Activated T-cell treated with anti-CD3 and anti-CD28 coated beads, Interleukin-2, amount 50 U/mL, for 48 hours (primary cell): ENCODE results near the gene INPP5E.

Experiments used
- DNase-seq, 2 experiments: peaks; one replicate each; pipeline ENCODE4 v3.0.0-alpha.2; 2020

INPP5E gene

DNA sequence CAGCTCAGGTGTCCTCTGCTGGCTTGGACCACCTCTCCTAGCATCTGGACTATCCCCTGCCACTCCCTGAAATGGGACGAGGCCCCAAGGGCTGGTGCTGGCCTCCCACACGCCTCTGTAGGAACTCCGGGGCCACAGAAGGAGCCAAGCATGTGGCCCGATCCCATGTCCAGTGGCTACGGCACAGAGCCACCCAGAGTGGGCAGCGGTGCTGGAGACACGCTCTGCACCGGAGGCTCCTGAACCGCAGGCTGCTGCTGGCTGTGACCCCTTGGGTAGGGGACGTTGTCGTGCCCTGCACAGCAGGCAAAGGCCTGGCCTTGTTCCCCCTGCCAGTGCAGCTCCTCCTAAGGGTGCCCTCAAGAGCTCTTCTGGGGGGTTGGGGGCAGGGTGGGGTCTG, 59.8 kb downstream of the INPP5E start:
- DNase-seq = no peak

GRCh38 chr9:136379401-136379800, 60.2 kb downstream of the INPP5E start:
- no peak for DNase-seq

DNA sequence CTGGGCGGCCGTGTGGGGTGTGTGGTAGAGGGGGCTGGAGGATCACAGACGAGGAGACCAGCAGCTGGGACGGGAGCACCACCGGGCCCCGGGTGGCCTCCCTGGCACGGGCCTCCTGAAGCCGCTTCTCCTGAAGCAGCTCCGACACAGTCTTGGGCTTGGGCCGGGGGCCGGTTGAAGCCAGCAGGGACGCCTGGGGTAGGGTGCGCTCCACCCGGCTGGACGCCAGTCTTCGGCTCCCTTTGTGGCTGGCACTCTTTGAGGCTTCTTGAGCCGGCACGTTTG, 60.7 kb downstream of the INPP5E start:
- no peak for DNase-seq
